HG03460 (cell line): Measurements from ENCODE around the gene OTULINL.
"Not testable (repeated sequence)": the region's sequence is repeated elsewhere in the genome, so short reads cannot be mapped to it uniquely, and the experiment has no call there.

Source experiments
- ATAC-seq: cut with Tn5 transposase; IDR thresholded peaks from one replicate; pipeline ENCODE4 v1.9.1; 2021; ENCODE audit not compliant: unreplicated experiment

Gene OTULINL

GRCh38 chr5:14581106-14581890, at the start of gene OTULINL:
Gene OTULINL, plus strand, starts transcription at chr5:14581792. Its CDS starts 103 bp downstream, at chr5:14581895.
- ATAC-seq, result peak; percentile 99

- no peak for ATAC-seq
These were observed 49.4 kb upstream of the OTULINL start for GRCh38 chr5:14532180-14532579.

- no peak for ATAC-seq
These were observed 46.8 kb upstream of the OTULINL start for GRCh38 chr5:14534773-14535172.

- ATAC-seq, result no peak
These were observed 36.3 kb upstream of the OTULINL start for GRCh38 chr5:14545308-14545707.

- no peak for ATAC-seq
These were observed 35.7 kb upstream of the OTULINL start for GRCh38 chr5:14545862-14546261.

- ATAC-seq, result no peak
These were observed 33.9 kb upstream of the OTULINL start for GRCh38 chr5:14547666-14548065.

- no peak for ATAC-seq
These were observed 30.4 kb upstream of the OTULINL start for GRCh38 chr5:14551211-14551610.

GRCh38 chr5:14552017-14552416, 29.6 kb upstream of the OTULINL start:
- ATAC-seq, result no peak

GRCh38 chr5:14554288-14554687, 27.3 kb upstream of the OTULINL start:
- ATAC-seq, result not testable (repeated sequence)

- no peak for ATAC-seq
These were observed 25.6 kb upstream of the OTULINL start for GRCh38 chr5:14556015-14556414.

GRCh38 chr5:14557203-14557770, 24.3 kb upstream of the OTULINL start:
- no peak for ATAC-seq

- ATAC-seq, result no peak
These were observed 23.7 kb upstream of the OTULINL start for GRCh38 chr5:14557791-14558415.

GRCh38 chr5:14560091-14560595, 21.4 kb upstream of the OTULINL start:
- ATAC-seq, result no peak

GRCh38 chr5:14561741-14562140, 19.9 kb upstream of the OTULINL start:
- ATAC-seq, result no peak

GRCh38 chr5:14568333-14568732, 13.3 kb upstream of the OTULINL start:
- no peak for ATAC-seq

GRCh38 chr5:14569948-14570691, 11.5 kb upstream of the OTULINL start:
- ATAC-seq, result no peak

- no peak for ATAC-seq
These were observed 9.7 kb upstream of the OTULINL start for GRCh38 chr5:14571901-14572300.

GRCh38 chr5:14572385-14572784, 9.2 kb upstream of the OTULINL start:
- ATAC-seq, result no peak

GRCh38 chr5:14572836-14573235, 8.8 kb upstream of the OTULINL start:
- ATAC-seq, result no peak

GRCh38 chr5:14574096-14574495, 7.5 kb upstream of the OTULINL start:
- no peak for ATAC-seq

- ATAC-seq, result no peak
These were observed 6.6 kb upstream of the OTULINL start for GRCh38 chr5:14574891-14575508.
